ENCODE measurements around the gene TGM1. TPM values are rescaled to one million over a fixed set of nuclear protein-coding genes. Genes with fewer than 3 reads are reported as not detected.
"Not testable (repeated sequence)": the region's sequence is repeated elsewhere in the genome, so short reads cannot be mapped to it uniquely, and the experiment has no call there.

Gene TGM1
- total and polyA plus RNA-seq, 10 of the 15 experiments (the other 5 are each of a cell fraction or from before 2014, with no cell fraction given), result 0.05 to 5.9 (median 1.8) TPM

DNA sequence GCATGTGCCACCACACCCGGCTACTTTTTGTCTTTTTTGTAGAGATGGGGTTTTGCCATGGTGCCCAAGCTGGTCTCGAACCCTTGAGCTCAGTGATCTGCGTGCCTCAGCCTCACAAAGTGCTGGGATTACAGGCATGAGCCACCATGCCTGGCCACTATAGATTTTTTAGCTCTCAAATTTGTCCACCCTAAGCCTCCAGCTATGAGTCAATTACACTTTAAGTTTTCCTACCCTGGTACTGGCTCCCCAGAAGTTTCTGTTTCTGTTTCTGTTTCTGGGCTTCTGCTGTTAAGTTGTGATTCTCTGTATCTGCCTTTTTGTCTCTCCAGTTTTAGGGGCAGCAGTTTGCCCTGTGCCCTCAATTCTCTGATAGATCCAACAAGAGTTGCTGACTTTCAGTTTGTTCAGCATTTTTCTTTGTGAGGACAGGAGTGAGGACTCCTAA lies 16.2 kb downstream of the TGM1 start (continued):
- peak; percentile 63 for TF ChIP-seq DPF2 (IDR thresholded peaks at IDR 0.05)
- TF ChIP-seq JUNB (IDR thresholded peaks at IDR 0.05), result peak; percentile 48; the same call in 1 of the 2 replicates
- peak; percentile 59; the same call in 1 of the 2 replicates for TF ChIP-seq IRF4 (IDR thresholded peaks at IDR 0.05; ENCODE audit: low read depth, low read length)
- TF ChIP-seq, protein P1, sequence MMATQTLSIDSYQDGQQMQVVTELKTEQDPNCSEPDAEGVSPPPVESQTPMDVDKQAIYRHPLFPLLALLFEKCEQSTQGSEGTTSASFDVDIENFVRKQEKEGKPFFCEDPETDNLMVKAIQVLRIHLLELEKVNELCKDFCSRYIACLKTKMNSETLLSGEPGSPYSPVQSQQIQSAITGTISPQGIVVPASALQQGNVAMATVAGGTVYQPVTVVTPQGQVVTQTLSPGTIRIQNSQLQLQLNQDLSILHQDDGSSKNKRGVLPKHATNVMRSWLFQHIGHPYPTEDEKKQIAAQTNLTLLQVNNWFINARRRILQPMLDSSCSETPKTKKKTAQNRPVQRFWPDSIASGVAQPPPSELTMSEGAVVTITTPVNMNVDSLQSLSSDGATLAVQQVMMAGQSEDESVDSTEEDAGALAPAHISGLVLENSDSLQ (IDR thresholded peaks at IDR 0.05), result peak; percentile 41; the same call in 1 of the 2 replicates
- peak; percentile 72 to 77; a peak in 3 of 4 replicates for TF ChIP-seq IKZF2 (IDR thresholded peaks at IDR 0.05)
- no peak for TF ChIP-seq NRF1 (conservative IDR thresholded peaks at IDR 0.05; ENCODE audit: low read depth, low read length)
- peak; percentile 39; the same call in 1 of the 2 replicates for TF ChIP-seq MXI1 (IDR thresholded peaks at IDR 0.05; ENCODE audit: low read depth, low read length)
- peak; percentile 34; the same call in 1 of the 2 replicates for TF ChIP-seq ATF7 (IDR thresholded peaks at IDR 0.05; ENCODE audit: low read depth)
- 0 out of 2 replicates have a peak, but pooled peaks have one; percentile 52 for TF ChIP-seq ZNF217 (IDR thresholded peaks at IDR 0.05)
- peak; percentile 53; the same call in 1 of the 2 replicates for TF ChIP-seq IKZF1 (conservative IDR thresholded peaks at IDR 0.05)
- no peak for TF ChIP-seq NFXL1 (IDR thresholded peaks at IDR 0.05; ENCODE audit: borderline replicate concordance)
- TF ChIP-seq ASH2L (IDR thresholded peaks at IDR 0.05; ENCODE audit: borderline replicate concordance, low read depth), result peak; percentile 95; the same call in 1 of the 2 replicates
- no peak for TF ChIP-seq NFYB (IDR thresholded peaks at IDR 0.05; ENCODE audit: insufficient read depth, low read depth, low read length)
- peak; percentile 68 for TF ChIP-seq POLR2AphosphoS5 (IDR thresholded peaks at IDR 0.05; ENCODE audit: low read length)

DNA sequence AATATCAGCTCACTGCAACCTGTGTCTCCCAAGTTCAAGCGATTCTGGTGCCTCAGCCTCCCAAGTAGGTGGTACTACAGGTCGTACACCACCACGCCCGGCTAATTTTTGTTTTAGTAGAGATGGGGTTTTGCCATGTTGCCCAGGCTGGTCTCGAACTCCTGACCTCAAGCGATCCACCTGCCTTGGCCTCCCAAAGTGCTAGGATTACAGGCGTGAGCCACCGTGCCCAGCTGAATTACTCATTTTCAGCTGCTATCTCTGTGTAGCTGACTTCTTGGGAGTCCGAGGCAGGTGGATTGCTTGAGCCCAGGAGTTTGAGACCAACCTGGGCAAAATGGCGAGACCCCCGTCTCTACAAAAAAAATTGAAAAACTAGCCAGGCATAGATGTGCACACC lies 17.6 kb downstream of the TGM1 start:
- FAIRE-seq; intact Hi-C loops (cut with micrococcal nuclease; ENCODE audit: unreplicated experiment); H2AFZ ChIP-seq (ENCODE audit: control insufficient read depth, low read depth, low read length); H3K36me3 ChIP-seq (ENCODE audit: control insufficient read depth in 2 of 2, insufficient read depth in 2 of 2, low read length in 1 of 2); H3K9ac ChIP-seq (ENCODE audit: control insufficient read depth, insufficient read depth, low read length); H3K4me3 ChIP-seq; H3K9me3 ChIP-seq (replicated peaks; ENCODE audit: control insufficient read depth, insufficient read depth, low read length); H3K4me2 ChIP-seq (ENCODE audit: control insufficient read depth, insufficient read depth); H4K20me1 ChIP-seq (ENCODE audit: control insufficient read depth, insufficient read depth); in situ Hi-C loops (cut with MboI); ATAC-seq; H3K27ac ChIP-seq (ENCODE audit: control insufficient read depth, insufficient read depth); H3K27me3 ChIP-seq (replicated peaks in 1 of 2; ENCODE audit: control insufficient read depth in 2 of 2, insufficient read depth in 2 of 2, low read length in 1 of 2); BruUV-seq (replicated peaks); DNase-seq (ENCODE audit: low read depth, low spot score): not testable (repeated sequence)
- POLR2A ChIA-PET, result interaction anchor here (0.7 to 9.2 kb wide), 8 partner anchors 26 to 209 kb away, joined by 3 to 171 read pairs (median 4); partner anchors contain the start of genes CHMP4A, DHRS1, NOP9 and RABGGTA
- peaks cover 41% of the 10 kb centered on the region for H3K4me1 ChIP-seq (ENCODE audit: control insufficient read depth, insufficient read depth, low read length)
- CTCF ChIA-PET, result interaction anchor here (0.8 to 12.3 kb wide), 9 partner anchors 32 to 191 kb away, joined by 3 to 368 read pairs (median 9); partner anchors contain the start of genes CHMP4A, CIDEB, DHRS1 and LTB4R
- WGBS (ENCODE audit: insufficient coverage, insufficient replicate concordance, low lambda C conversion rate, missing lambda C conversion rate), result 98% methylated on average over 11 of the region's 11 CpGs
- RAD21 ChIA-PET (ENCODE audit: unreplicated experiment), result interaction anchor here (1.0 to 7.2 kb wide), 5 partner anchors 27 to 109 kb away, joined by 4 to 231 read pairs (median 27); partner anchors contain the start of genes CIDEB, DHRS1, NOP9 and PSME1
- peaks cover 14% of the 10 kb centered on the region for H3K79me2 ChIP-seq (ENCODE audit: control insufficient read depth, insufficient read depth, low read length)
- SMC1A ChIA-PET (ENCODE audit: uncharacterized antibody, unreplicated experiment), result interaction anchor here (0.6 to 11.0 kb wide), 10 partner anchors 20 to 693 kb away, joined by 3 to 201 read pairs (median 9); partner anchors contain the start of genes CIDEB, DHRS1, NOP9 and RABGGTA
